Parathyroid adenoma (tissue), 2 donors: Measurements from ENCODE around the gene SORBS1.
A peak's percentile ranks its signal among the peaks of the same experiment; 100 is the strongest.

Experiments used
- H2AFZ ChIP-seq: fragments of 300-600 bp; sonication (generic); one replicate; pipeline ENCODE4 v1.7.0; 2017; ENCODE audit warnings: antibody characterized with exemption, mild to moderate bottlenecking
- H3K27ac ChIP-seq: fragments of 300-600 bp; sonication (generic); one replicate; pipeline ENCODE4 v1.7.0; 2017
- H3K27me3 ChIP-seq: fragments of 300-600 bp; sonication (generic); one replicate; pipeline ENCODE4 v1.7.0; 2017; ENCODE audit warnings: low read length; ENCODE audit not compliant: control insufficient read depth, insufficient read depth
- H3K36me3 ChIP-seq: fragments of 300-600 bp; sonication (generic); one replicate; pipeline ENCODE4 v1.7.0; 2017; ENCODE audit warnings: low read length; ENCODE audit not compliant: control insufficient read depth, insufficient read depth
- H3K4me1 ChIP-seq: fragments of 300-600 bp; sonication (generic); one replicate; pipeline ENCODE4 v1.7.0; 2017; ENCODE audit warnings: control low read depth
- H3K4me2 ChIP-seq: fragments of 300-600 bp; sonication (generic); one replicate; pipeline ENCODE4 v1.7.0; 2017; ENCODE audit warnings: low read length
- H3K4me3 ChIP-seq: fragments of 300-600 bp; sonication (generic); one replicate; pipeline ENCODE4 v1.7.0; 2017; ENCODE audit warnings: low read depth, low read length
- H3K79me2 ChIP-seq: fragments of 300-600 bp; sonication (generic); one replicate; pipeline ENCODE4 v1.7.0; 2017; ENCODE audit warnings: control low read depth
- H3K9ac ChIP-seq: fragments of 300-600 bp; sonication (generic); one replicate; pipeline ENCODE4 v1.7.0; 2017; ENCODE audit warnings: mild to moderate bottlenecking
- H3K9me3 ChIP-seq: fragments of 300-600 bp; sonication (generic); one replicate; pipeline ENCODE4 v1.7.0; 2017; ENCODE audit warnings: low read length; ENCODE audit not compliant: control insufficient read depth
- TF ChIP-seq, protein P1 (sequence below): fragments of 300-600 bp; sonication (generic); IDR thresholded peaks from one replicate; pipeline ENCODE4 v1.7.0; 2017; ENCODE audit warnings: antibody characterized with exemption, mild to moderate bottlenecking
- donor health status: primary hyperparathyroidism.

Gene SORBS1

DNA sequence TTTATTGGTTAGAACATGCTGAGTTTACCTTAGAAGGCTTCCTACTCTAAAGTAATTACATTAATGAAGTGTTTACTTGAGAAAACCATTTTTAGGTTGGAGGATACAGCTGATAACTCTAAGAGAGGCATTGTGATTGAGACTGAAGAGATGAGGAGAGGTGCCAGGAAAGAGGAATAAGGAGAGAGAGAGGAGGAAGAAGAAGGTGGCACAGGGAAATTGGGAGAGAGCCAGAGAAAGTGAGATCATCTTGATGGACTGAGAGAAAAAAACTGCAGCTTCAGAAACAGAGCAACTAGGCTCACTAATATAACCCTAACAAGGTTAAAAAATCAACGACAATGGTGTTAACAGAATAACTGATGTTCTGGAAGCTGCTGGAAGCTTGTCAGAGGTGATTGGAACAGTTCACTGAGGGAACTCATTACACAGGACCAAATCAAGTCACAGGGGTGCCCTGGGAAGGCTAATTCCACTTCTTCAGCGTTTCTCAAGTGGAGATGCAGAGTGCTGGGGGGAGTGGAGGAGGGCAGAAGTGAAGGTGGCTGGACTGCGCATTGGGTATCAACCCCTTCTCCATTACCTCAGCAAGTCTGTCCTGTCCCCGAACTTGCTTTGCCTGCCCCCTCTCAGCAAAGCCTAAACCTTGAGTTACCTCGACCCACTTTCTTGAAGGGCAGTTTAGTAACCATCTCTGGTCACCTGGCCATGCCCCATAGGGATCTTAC is 6.9 kb upstream of the SORBS1 start:
- Histone ChIP-seq H3K9ac (no peak overlapping the region), H3K36me3 (no peaks in the 10 kb centered on the region), H3K27ac (no peak overlapping the region), H3K4me1 (no peaks in the 10 kb centered on the region), H2AFZ (peak overlapping the region; percentile 33), H3K4me3 (no peak overlapping the region), H3K27me3 (no peaks in the 10 kb centered on the region), H3K4me2 (no peak overlapping the region), H3K9me3 (no peaks in the 10 kb centered on the region), H3K79me2 (no peaks in the 10 kb centered on the region)
- TF ChIP-seq, protein P1, sequence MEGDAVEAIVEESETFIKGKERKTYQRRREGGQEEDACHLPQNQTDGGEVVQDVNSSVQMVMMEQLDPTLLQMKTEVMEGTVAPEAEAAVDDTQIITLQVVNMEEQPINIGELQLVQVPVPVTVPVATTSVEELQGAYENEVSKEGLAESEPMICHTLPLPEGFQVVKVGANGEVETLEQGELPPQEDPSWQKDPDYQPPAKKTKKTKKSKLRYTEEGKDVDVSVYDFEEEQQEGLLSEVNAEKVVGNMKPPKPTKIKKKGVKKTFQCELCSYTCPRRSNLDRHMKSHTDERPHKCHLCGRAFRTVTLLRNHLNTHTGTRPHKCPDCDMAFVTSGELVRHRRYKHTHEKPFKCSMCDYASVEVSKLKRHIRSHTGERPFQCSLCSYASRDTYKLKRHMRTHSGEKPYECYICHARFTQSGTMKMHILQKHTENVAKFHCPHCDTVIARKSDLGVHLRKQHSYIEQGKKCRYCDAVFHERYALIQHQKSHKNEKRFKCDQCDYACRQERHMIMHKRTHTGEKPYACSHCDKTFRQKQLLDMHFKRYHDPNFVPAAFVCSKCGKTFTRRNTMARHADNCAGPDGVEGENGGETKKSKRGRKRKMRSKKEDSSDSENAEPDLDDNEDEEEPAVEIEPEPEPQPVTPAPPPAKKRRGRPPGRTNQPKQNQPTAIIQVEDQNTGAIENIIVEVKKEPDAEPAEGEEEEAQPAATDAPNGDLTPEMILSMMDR: no peak

- H3K4me2 ChIP-seq: no peak overlapping the region
- no peaks in the 10 kb centered on the region for H3K4me1 ChIP-seq
- no peaks in the 10 kb centered on the region for H3K27me3 ChIP-seq
- no peaks in the 10 kb centered on the region for H3K36me3 ChIP-seq
- no peak overlapping the region for H2AFZ ChIP-seq
- H3K4me3 ChIP-seq: no peak overlapping the region
- H3K27ac ChIP-seq: no peak overlapping the region
- no peak overlapping the region for H3K9ac ChIP-seq
- TF ChIP-seq, protein P1: no peak
- H3K79me2 ChIP-seq: no peaks in the 10 kb centered on the region
- no peaks in the 10 kb centered on the region for H3K9me3 ChIP-seq
Observed at GRCh38 chr10:95566136-95566535, 5.0 kb upstream of the SORBS1 start.

DNA sequence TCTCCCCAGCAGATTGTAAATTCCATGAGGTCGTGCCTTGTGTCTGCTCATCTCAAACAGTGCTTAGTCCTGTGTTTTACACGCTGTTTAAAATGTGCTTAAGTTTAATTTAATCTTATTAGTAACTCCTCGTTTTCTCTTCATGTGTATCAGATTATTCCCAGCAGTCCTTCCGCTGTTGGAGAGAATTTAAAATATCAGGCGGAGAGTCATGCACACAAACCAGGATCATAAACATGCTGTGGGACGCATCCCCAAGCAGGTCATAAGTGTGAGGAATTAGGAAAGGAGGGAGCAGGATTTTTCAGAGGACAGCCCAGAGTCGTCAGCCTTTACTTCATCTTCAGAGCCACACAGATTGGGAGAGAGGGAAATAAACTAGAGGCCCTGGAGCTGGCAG is 4.2 kb upstream of the SORBS1 start:
- Histone ChIP-seq H3K4me1 (peaks cover under 1% of the 10 kb centered on the region), H3K36me3 (no peaks in the 10 kb centered on the region), H3K27ac (no peak overlapping the region), H3K4me3 (no peak overlapping the region), H3K79me2 (no peaks in the 10 kb centered on the region), H2AFZ (peak overlapping the region; percentile 2), H3K4me2 (no peak overlapping the region), H3K9ac (no peak overlapping the region), H3K27me3 (no peaks in the 10 kb centered on the region), H3K9me3 (no peaks in the 10 kb centered on the region)
- TF ChIP-seq, protein P1: no peak

DNA sequence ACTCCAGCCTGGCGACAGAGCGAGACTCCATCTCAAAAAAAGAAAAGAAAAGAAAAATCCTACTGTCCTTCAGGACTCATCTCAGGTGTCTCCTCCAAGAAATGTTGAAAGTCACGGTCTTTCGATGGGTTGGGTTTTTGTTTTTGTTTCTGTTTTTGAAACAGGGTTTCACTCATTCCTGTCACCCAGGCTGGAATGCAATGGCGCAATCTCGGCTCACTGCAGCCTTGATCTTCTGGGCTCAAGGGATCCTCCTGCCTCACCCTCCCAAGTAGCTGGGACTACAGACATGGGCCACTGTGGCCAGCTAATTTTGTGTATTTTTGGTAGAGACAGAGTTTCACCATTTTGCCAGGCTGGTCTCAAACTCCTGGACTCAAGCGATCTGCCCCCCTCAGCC is 3.1 kb upstream of the SORBS1 start:
- H3K79me2 ChIP-seq: no peaks in the 10 kb centered on the region
- H3K4me1 ChIP-seq: peaks cover 3% of the 10 kb centered on the region
- H3K4me3 ChIP-seq: no peak overlapping the region
- TF ChIP-seq, protein P1: no peak
- no peak overlapping the region for H3K9ac ChIP-seq
- H3K36me3 ChIP-seq: no peaks in the 10 kb centered on the region
- no peaks in the 10 kb centered on the region for H3K9me3 ChIP-seq
- H3K27me3 ChIP-seq: no peaks in the 10 kb centered on the region
- H2AFZ ChIP-seq: no peak overlapping the region
- no peak overlapping the region for H3K4me2 ChIP-seq
- no peak overlapping the region for H3K27ac ChIP-seq
